HG02571 (cell line): ENCODE measurements around the gene KRTAP5-4.
"Not testable (repeated sequence)": the region's sequence is repeated elsewhere in the genome, so short reads cannot be mapped to it uniquely, and the experiment has no call there.

Experiments used
- ATAC-seq: cut with Tn5 transposase; IDR thresholded peaks from one replicate; pipeline ENCODE4 v1.9.1; 2021; ENCODE audit warnings: mild to moderate bottlenecking, moderate library complexity; ENCODE audit not compliant: unreplicated experiment

The KRTAP5-4 gene

GRCh38 chr11:1639102-1639620, 17.2 kb upstream of the KRTAP5-4 start:
- ATAC-seq, result no peak

GRCh38 chr11:1638344-1638743, 16.4 kb upstream of the KRTAP5-4 start:
- no peak for ATAC-seq

GRCh38 chr11:1637628-1638027, 15.7 kb upstream of the KRTAP5-4 start:
- no peak for ATAC-seq

- no peak for ATAC-seq
Observed at GRCh38 chr11:1636291-1636950, 14.5 kb upstream of the KRTAP5-4 start.

- no peak for ATAC-seq
Observed at GRCh38 chr11:1633864-1634263, 11.9 kb upstream of the KRTAP5-4 start.

GRCh38 chr11:1632053-1632714, 10.2 kb upstream of the KRTAP5-4 start:
- no peak for ATAC-seq

- no peak for ATAC-seq
Observed at GRCh38 chr11:1631066-1631568, 9.2 kb upstream of the KRTAP5-4 start.

GRCh38 chr11:1630271-1630670, 8.3 kb upstream of the KRTAP5-4 start:
- no peak for ATAC-seq

GRCh38 chr11:1629326-1630185, 7.6 kb upstream of the KRTAP5-4 start, which contains the start of gene KRTAP5-5:
Gene KRTAP5-5 (plus strand): TSS chr11:1629775. CDS start chr11:1629841, 66 bp downstream.
- ATAC-seq, result no peak

GRCh38 chr11:1628506-1629325, 6.8 kb upstream of the KRTAP5-4 start:
- no peak for ATAC-seq

GRCh38 chr11:1625541-1625940, 3.6 kb upstream of the KRTAP5-4 start:
- no peak for ATAC-seq

GRCh38 chr11:1624621-1625020, 2.7 kb upstream of the KRTAP5-4 start:
- ATAC-seq, result no peak

GRCh38 chr11:1623716-1624115, 1.8 kb upstream of the KRTAP5-4 start:
- ATAC-seq, result no peak

GRCh38 chr11:1619449-1619848, 2.5 kb downstream of the KRTAP5-4 start:
- ATAC-seq, result no peak

GRCh38 chr11:1618231-1618630, 3.7 kb downstream of the KRTAP5-4 start:
- ATAC-seq, result no peak

- ATAC-seq, result no peak
Observed at GRCh38 chr11:1608363-1608762, 13.6 kb downstream of the KRTAP5-4 start, which contains the start of gene KRTAP5-3. Gene KRTAP5-3 (minus strand): TSS chr11:1608463. CDS start chr11:1608385, 78 bp downstream.

GRCh38 chr11:1607901-1608300, 14.0 kb downstream of the KRTAP5-4 start:
- not testable (repeated sequence) for ATAC-seq

GRCh38 chr11:1607156-1607845, 14.6 kb downstream of the KRTAP5-4 start:
- not testable (repeated sequence) for ATAC-seq

- ATAC-seq, result not testable (repeated sequence)
Observed at GRCh38 chr11:1605923-1606322, 16.0 kb downstream of the KRTAP5-4 start.

- no peak for ATAC-seq
Observed at GRCh38 chr11:1604711-1605110, 17.2 kb downstream of the KRTAP5-4 start.
